Measurements from ENCODE around the gene DENND2A. TPM values are rescaled to one million over a fixed set of nuclear protein-coding genes. Genes with fewer than 3 reads are reported as not detected.
"Not testable (repeated sequence)": the region's sequence is repeated elsewhere in the genome, so short reads cannot be mapped to it uniquely, and the experiment has no call there.

DENND2A gene
- total and polyA plus RNA-seq, 2 experiments from 2014 or later = 6.7 to 8.4 TPM

DNA sequence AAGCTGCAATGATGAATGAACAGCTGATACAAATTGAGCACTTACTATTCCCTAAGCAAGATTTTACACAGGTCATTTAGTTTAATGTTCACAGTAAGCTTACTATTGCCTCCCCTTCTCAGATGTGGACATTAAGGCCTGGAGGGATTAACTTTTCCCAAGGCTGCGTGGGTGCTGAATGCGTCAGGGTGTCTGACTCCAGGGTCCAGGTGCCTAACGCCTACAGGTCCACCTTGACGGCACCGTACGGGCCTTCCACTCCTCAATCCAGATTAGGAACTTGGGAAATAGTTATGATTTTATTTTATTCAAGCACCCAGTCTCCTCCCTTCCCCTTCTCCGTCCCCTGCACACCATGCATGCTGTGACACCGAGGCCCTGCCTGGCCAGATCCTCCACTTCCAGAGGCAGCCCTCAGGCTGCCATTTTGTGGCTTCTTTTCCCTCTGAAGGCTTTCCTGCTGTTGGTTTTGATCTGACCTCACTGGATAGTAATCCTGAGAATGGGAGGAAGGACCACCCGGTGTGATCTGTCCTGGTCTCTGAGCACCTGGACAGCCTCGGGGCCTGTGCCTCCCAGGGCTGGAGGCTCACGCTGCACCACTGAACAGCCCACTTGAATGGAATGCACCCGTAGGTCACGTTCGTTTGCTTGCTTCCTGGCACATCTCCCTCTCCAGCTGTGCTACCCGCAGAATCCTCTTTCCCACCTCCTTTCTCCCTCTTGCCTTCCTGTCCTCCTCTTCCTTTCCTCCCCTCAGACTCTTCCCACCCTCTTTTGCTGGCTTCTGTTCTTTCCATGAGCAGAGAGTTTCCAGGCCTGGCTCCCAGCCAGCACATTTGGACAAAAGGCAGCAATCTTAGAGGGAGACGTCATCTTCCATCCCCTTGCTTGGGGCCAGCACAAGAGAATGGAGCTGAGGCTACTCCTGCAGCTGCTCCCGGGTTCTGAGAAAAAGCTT, 14.4 kb downstream of the DENND2A start:
- peak overlapping the region; percentile 87 for H3K27ac ChIP-seq
- WGBS (ENCODE audit: low lambda C conversion rate, missing lambda C conversion rate) = 56% methylated on average over 17 of the region's 17 CpGs
- peaks cover 19% of the 10 kb centered on the region for H3K4me1 ChIP-seq (ENCODE audit: insufficient read depth)
- H3K27me3 ChIP-seq = no peaks in the 10 kb centered on the region
- TF ChIP-seq EZH2 (IDR thresholded peaks at IDR 0.05; ENCODE audit: borderline replicate concordance) = no peak
- no peak for TF ChIP-seq CTCF (IDR thresholded peaks at IDR 0.05; ENCODE audit: poor library complexity)
- no peak for TF ChIP-seq EZH2phosphoT487 (IDR thresholded peaks at IDR 0.05; ENCODE audit: low read depth, severe bottlenecking, unreplicated experiment)
- peak; percentile 86 for DNase-seq (ENCODE audit: low spot score)
- H3K79me2 ChIP-seq = no peaks in the 10 kb centered on the region
- H3K9me2 ChIP-seq (replicated peaks; ENCODE audit: insufficient read depth) = no peaks in the 10 kb centered on the region
- no peaks in the 10 kb centered on the region for H4K20me1 ChIP-seq (ENCODE audit: insufficient read depth, poor library complexity, severe bottlenecking)
- peak overlapping the region; percentile 11 for H2AFZ ChIP-seq
- H3K4me2 ChIP-seq = peak overlapping the region; percentile 50
- no peak overlapping the region for H3K4me3 ChIP-seq
- H3K36me3 ChIP-seq (replicated peaks; ENCODE audit: insufficient read depth, low read depth) = no peaks in the 10 kb centered on the region
- no peaks in the 10 kb centered on the region for H3K9me3 ChIP-seq (ENCODE audit: low read depth)

GRCh38 chr7:140625192-140625558, 15.4 kb downstream of the DENND2A start:
- not testable (repeated sequence) for DNase-seq (ENCODE audit: low spot score); H4K20me1 ChIP-seq (ENCODE audit: insufficient read depth, poor library complexity, severe bottlenecking); H3K4me3 ChIP-seq; H3K4me2 ChIP-seq; H3K27me3 ChIP-seq; H2AFZ ChIP-seq; H3K36me3 ChIP-seq (replicated peaks; ENCODE audit: insufficient read depth, low read depth); H3K79me2 ChIP-seq; H3K9me3 ChIP-seq (ENCODE audit: low read depth); H3K9me2 ChIP-seq (replicated peaks; ENCODE audit: insufficient read depth)
- H3K27ac ChIP-seq = peak overlapping the region; percentile 87
- H3K4me1 ChIP-seq (ENCODE audit: insufficient read depth) = peaks cover 19% of the 10 kb centered on the region
- WGBS (ENCODE audit: low lambda C conversion rate, missing lambda C conversion rate) = 95% methylated on average over 10 of the region's 10 CpGs

DNA sequence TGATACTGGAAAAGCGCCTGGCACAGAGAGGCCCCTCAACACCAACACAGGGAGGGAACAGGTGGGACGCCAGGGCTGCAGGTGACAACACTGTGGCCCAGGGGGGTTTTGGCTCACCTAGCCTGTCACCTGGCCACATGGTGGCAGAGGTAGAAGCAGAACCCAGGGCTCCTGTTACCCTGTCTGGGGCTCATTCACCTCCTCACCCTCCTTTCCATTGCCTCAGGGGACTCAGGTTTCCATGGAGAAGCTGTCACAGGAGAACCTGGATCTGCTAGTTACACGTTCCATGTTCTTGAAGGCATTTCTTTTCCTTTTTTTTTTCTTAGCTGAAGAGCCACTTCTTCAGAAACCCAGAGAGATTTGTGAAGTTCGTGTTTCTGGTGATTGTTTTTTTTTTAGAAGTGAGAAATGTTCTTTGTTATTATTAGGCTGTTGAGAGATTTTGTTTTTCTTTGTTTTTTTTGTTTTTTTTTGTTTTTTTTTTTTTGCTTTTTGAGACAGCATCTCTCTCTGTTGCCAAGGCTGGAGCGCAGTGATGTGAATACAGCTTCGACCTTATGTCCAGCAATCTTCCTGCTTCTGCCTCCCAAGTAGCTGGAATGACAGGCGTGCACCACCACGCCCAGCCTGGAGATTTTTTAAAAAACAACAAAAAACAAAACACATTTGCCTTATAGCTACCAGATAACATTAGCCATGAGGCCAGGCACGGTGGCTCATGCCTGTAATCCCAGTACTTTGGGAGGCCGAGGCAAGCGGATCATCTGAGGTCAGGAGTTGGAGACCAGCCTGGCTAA, 16.0 kb downstream of the DENND2A start:
- TF ChIP-seq EZH2phosphoT487 (IDR thresholded peaks at IDR 0.05; ENCODE audit: low read depth, severe bottlenecking, unreplicated experiment) = no peak
- no peak for TF ChIP-seq CTCF (IDR thresholded peaks at IDR 0.05; ENCODE audit: poor library complexity)
- TF ChIP-seq EZH2 (IDR thresholded peaks at IDR 0.05; ENCODE audit: borderline replicate concordance) = no peak
- Histone ChIP-seq H3K36me3 (replicated peaks; ENCODE audit: insufficient read depth, low read depth) (no peaks in the 10 kb centered on the region), H4K20me1 (ENCODE audit: insufficient read depth, poor library complexity, severe bottlenecking) (no peaks in the 10 kb centered on the region), H3K27ac (peak overlapping the region; percentile 87), H3K4me3 (no peak overlapping the region), H2AFZ (no peak overlapping the region), H3K9me2 (replicated peaks; ENCODE audit: insufficient read depth) (no peaks in the 10 kb centered on the region), H3K27me3 (no peaks in the 10 kb centered on the region), H3K4me1 (ENCODE audit: insufficient read depth) (peaks cover 19% of the 10 kb centered on the region), H3K79me2 (peaks cover 3% of the 10 kb centered on the region), H3K4me2 (no peak overlapping the region), H3K9me3 (ENCODE audit: low read depth) (no peaks in the 10 kb centered on the region)
- peak; percentile 45 for DNase-seq (ENCODE audit: low spot score)
- WGBS (ENCODE audit: low lambda C conversion rate, missing lambda C conversion rate) = 75% methylated on average over 11 of the region's 11 CpGs

DNA sequence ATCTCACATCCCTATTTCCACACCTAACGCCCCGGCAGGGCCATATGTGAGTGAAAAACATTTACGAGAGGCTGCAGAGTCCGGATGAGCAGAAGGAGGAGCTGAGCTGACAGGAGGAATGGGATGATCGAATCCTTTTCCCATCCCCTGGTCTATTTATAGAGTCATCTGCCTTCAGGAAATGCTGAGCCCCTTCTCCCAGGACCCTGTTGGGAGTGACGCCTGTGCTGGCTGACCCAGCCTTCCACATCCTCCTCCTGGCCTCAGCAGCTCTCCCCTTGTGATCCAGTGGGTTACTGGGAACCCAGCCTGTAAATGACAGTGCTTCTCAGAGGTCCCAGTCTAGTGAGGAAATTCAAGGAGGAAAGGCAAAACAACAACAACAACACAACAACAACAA, 16.6 kb downstream of the DENND2A start:
- no peak overlapping the region for H2AFZ ChIP-seq
- TF ChIP-seq EZH2 (IDR thresholded peaks at IDR 0.05; ENCODE audit: borderline replicate concordance) (no peak), CTCF (IDR thresholded peaks at IDR 0.05; ENCODE audit: poor library complexity) (no peak), EZH2phosphoT487 (IDR thresholded peaks at IDR 0.05; ENCODE audit: low read depth, severe bottlenecking, unreplicated experiment) (no peak)
- peak overlapping the region; percentile 87 for H3K27ac ChIP-seq
- H3K4me3 ChIP-seq = no peak overlapping the region
- H3K36me3 ChIP-seq (replicated peaks; ENCODE audit: insufficient read depth, low read depth) = no peaks in the 10 kb centered on the region
- H3K27me3 ChIP-seq = no peaks in the 10 kb centered on the region
- no peak for DNase-seq (ENCODE audit: low spot score)
- H3K79me2 ChIP-seq = peaks cover 4% of the 10 kb centered on the region
- 66% methylated on average over 6 of the region's 6 CpGs for WGBS (ENCODE audit: low lambda C conversion rate, missing lambda C conversion rate)
- H4K20me1 ChIP-seq (ENCODE audit: insufficient read depth, poor library complexity, severe bottlenecking) = no peaks in the 10 kb centered on the region
- H3K9me3 ChIP-seq (ENCODE audit: low read depth) = no peaks in the 10 kb centered on the region
- no peaks in the 10 kb centered on the region for H3K9me2 ChIP-seq (replicated peaks; ENCODE audit: insufficient read depth)
- H3K4me1 ChIP-seq (ENCODE audit: insufficient read depth) = peaks cover 19% of the 10 kb centered on the region
- H3K4me2 ChIP-seq = no peak overlapping the region

Data from hepatocyte (in vitro differentiated cells).